GM13977 (cell line): ENCODE data around the gene SLC34A2.

Experiments used
- DNase-seq: peaks from one replicate; pipeline ENCODE4 v3.0.0; 2012; ENCODE audit warnings: low spot score
- in situ Hi-C: fragments of 300-500 bp; cut with MboI; formaldehyde crosslinking; loops from one replicate; pipeline ENCODE4 v1.12.0; 2022; ENCODE audit warnings: low sequenced_read_pairs, low pct_unique_long_range_greater_than_20kb, mixed read lengths, inconsistent platforms; ENCODE audit not compliant: unreplicated experiment
- TF ChIP-seq, protein P1 (sequence below): IDR thresholded peaks from 2 replicates; pipeline ENCODE4 v1.5.1; 2012; ENCODE audit warnings: mild to moderate bottlenecking, control low read depth; ENCODE audit not compliant: insufficient read depth; ENCODE audit errors: extremely low read depth, missing control alignments

SLC34A2 gene

GRCh38 chr4:25694466-25694865, 38.8 kb downstream of the SLC34A2 start:
- no peak for DNase-seq
- in situ Hi-C loops, result no loop called here
- TF ChIP-seq, protein P1, sequence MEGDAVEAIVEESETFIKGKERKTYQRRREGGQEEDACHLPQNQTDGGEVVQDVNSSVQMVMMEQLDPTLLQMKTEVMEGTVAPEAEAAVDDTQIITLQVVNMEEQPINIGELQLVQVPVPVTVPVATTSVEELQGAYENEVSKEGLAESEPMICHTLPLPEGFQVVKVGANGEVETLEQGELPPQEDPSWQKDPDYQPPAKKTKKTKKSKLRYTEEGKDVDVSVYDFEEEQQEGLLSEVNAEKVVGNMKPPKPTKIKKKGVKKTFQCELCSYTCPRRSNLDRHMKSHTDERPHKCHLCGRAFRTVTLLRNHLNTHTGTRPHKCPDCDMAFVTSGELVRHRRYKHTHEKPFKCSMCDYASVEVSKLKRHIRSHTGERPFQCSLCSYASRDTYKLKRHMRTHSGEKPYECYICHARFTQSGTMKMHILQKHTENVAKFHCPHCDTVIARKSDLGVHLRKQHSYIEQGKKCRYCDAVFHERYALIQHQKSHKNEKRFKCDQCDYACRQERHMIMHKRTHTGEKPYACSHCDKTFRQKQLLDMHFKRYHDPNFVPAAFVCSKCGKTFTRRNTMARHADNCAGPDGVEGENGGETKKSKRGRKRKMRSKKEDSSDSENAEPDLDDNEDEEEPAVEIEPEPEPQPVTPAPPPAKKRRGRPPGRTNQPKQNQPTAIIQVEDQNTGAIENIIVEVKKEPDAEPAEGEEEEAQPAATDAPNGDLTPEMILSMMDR, result no peak

- TF ChIP-seq, protein P1, result no peak
- in situ Hi-C loops, result no loop called here
- no peak for DNase-seq
Observed at GRCh38 chr4:25696409-25696808, 40.8 kb downstream of the SLC34A2 start.

DNA sequence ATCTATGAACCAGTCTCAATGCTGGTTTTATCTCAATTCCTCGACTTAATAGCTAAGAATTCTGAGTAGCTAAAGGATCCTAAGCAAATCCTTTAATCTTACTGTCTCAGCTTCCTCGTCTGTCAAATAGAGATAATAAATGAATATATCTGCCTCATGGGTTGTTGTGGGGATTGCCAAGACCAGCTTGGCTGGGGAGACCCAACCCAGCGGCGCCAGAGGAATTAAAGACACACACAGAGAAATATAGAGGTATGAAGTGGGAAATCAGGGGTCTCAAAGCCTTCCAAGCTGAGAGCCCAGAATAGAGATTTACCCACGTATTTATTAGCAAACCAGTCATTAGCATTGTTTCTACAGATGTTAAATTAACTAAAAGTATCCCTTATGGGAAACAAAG, 41.9 kb downstream of the SLC34A2 start:
- in situ Hi-C loops, result no loop called here
- no peak for DNase-seq
- TF ChIP-seq, protein P1, result no peak

DNA sequence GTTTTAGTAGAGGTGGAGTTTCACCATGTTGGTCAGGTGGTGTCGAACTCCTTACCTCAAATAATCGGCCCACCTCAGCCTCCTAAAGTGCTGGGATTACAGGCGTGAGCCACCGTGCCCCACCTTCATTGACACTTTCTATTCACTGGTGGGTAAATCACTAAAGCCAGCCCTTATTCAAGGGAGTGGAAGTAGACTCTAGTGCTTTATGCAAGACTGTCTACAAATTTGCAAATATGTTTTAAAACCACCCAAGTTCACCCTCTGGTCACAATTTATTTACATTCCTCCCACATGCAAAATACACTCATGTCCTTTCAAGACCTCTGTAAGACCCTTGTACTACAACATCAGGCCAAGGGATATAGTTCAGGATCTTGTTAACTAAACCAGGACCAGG, 45.0 kb downstream of the SLC34A2 start:
- TF ChIP-seq, protein P1, result no peak
- no peak for DNase-seq
- in situ Hi-C loops, result no loop called here

GRCh38 chr4:25702848-25703247, 47.2 kb downstream of the SLC34A2 start:
- in situ Hi-C loops, result no loop called here
- TF ChIP-seq, protein P1, result no peak
- no peak for DNase-seq

DNA sequence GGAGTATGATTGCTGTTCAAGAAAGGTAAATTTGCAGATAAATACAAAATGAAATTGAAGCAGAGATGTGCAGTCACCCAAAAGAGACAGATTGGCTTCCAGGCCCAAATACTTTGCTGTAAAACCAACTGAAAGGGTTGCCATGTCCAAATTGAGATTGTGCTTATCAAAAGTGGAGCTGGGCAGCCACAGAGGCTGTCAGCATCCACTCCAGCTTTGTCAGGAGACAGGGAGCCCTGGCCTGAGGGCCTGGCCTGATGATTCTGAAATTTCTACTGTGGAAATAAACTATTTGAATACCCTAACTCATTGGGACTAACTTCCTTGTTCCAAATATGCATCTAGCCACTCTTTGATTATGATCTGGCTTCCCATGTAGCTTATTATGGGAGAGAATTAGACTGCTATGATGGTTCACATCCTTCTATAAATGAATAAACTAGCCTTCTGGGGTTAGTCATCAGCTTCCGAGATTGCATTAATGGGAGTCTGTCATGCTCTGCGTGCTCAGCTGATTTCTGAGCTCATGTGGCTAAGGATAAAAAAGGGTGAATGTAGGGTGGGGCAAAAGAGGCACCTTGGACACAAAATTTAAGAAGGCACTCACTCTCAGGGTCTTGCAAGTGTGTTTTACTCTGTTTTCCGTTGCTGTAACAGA, 48.2 kb downstream of the SLC34A2 start:
- DNase-seq, result no peak
- TF ChIP-seq, protein P1, result no peak
- in situ Hi-C loops, result no loop called here
